Thyroid gland (tissue), 4 donors: ENCODE results near the gene TELO2. TPM values are rescaled to one million over a fixed set of nuclear protein-coding genes. Genes with fewer than 3 reads are reported as not detected.
A peak's percentile ranks its signal among the peaks of the same experiment; 100 is the strongest.

Source experiments
- DNase-seq, 2 donors: peaks; one replicate each; pipeline ENCODE4 v3.0.0-alpha.2; 2019
- H3K27ac ChIP-seq, 3 donors: fragments of 200-600 bp; sonication (generic); 1 replicate in 2 of 3; 2 replicates in 1 of 3; pipeline ENCODE4 v1.5.1; 2016 to 2019; ENCODE audit warnings: mild to moderate bottlenecking in 1 of 3, moderate library complexity in 1 of 3
- H3K27me3 ChIP-seq: fragments of 200-600 bp; sonication (generic); one replicate; pipeline ENCODE4 v1.5.1; 2019
- H3K36me3 ChIP-seq, 2 donors: fragments of 200-600 bp; sonication (generic); one replicate each; pipeline ENCODE4 v1.5.1; 2016 to 2019
- H3K4me1 ChIP-seq, 2 donors: fragments of 200-600 bp; sonication (generic); one replicate each; pipeline ENCODE4 v1.5.1; 2017 to 2019
- H3K4me3 ChIP-seq, 3 donors: fragments of 200-600 bp; sonication (generic); replicated peaks in 1 of 3; 1 replicate in 2 of 3; 2 replicates in 1 of 3; pipeline ENCODE4 v1.5.1; 2016; ENCODE audit warnings: mild to moderate bottlenecking in 1 of 3
- H3K9me3 ChIP-seq: fragments of 200-600 bp; sonication (generic); one replicate; pipeline ENCODE4 v1.5.1; 2017
- CTCF ChIP-seq, 6 experiments: fragments of 200-600 bp in 3 of 6; fragments of 450-650 bp in 3 of 6; sonication (generic) in 3 of 6; IDR thresholded peaks; one replicate each; pipeline ENCODE4 v1.5.1; 2016 to 2019; ENCODE audit warnings: antibody characterized with exemption in 6 of 6, mild to moderate bottlenecking in 2 of 6, inconsistent platforms in 1 of 6, moderate library complexity in 1 of 6
- POLR2A ChIP-seq, 2 donors: fragments of 450-650 bp; IDR thresholded peaks; one replicate each; pipeline ENCODE4 v1.6.1; 2017; ENCODE audit warnings: antibody characterized with exemption in 2 of 2, mild to moderate bottlenecking in 2 of 2, moderate library complexity in 1 of 2
- WGBS, 2 donors: methylation state at CpG; one replicate each; pipeline ENCODE4 v1.1.5; 2017; 5-methylcytosine and 5-hydroxymethylcytosine counted together
- intact Hi-C: fragments of 100-400 bp; cut with DNase I; formaldehyde crosslinking; loops from one replicate; pipeline ENCODE4 v1.15.1; 2023
- total RNA-seq, 4 donors: library from RNA; depleted of rRNA; stranded (reverse); fragments of >200 nt; gene quantifications; one replicate each; pipeline ENCODE4 v1.2.3, GENCODE V29; 2016

TELO2 gene
- total RNA-seq, 4 donors from 2014 or later = 12.5 to 19.4 (median 12.8) TPM

GRCh38 chr16:1530883-1531637 is 37.9 kb downstream of the TELO2 start:
- Histone ChIP-seq H3K4me3 (no peak overlapping the region), H3K9me3 (no peaks in the 10 kb centered on the region), H3K4me1 (peaks cover 0 to 39% of the 10 kb centered on the region in 2 donors), H3K27me3 (no peaks in the 10 kb centered on the region), H3K27ac (peak overlapping the region; percentile 63 to 90 (median 77)), H3K36me3 (peaks cover 10 to 11% of the 10 kb centered on the region in 2 donors)
- peak in 1 of 2 donors; percentile 15 for DNase-seq
- whole genome bisulfite sequencing, 2 donors = 59 to 86% methylated on average over 27 to 29 of the region's 35 CpGs
- intact Hi-C loops = no loop called here
- TF ChIP-seq CTCF (IDR thresholded peaks at IDR 0.05) (no peak), POLR2A (IDR thresholded peaks at IDR 0.05) (no peak)

GRCh38 chr16:1531638-1531910 is 38.4 kb downstream of the TELO2 start:
- Histone ChIP-seq H3K27me3 (no peaks in the 10 kb centered on the region), H3K27ac (peak overlapping the region; percentile 63 to 90 (median 77)), H3K36me3 (peaks cover 14 to 16% of the 10 kb centered on the region in 2 donors), H3K4me3 (no peak overlapping the region), H3K4me1 (peaks cover 0 to 43% of the 10 kb centered on the region in 2 donors), H3K9me3 (no peaks in the 10 kb centered on the region)
- DNase-seq = no peak
- WGBS, 2 donors = 71 to 94% methylated on average over 9 to 12 of the region's 14 CpGs
- TF ChIP-seq CTCF (IDR thresholded peaks at IDR 0.05) (no peak), POLR2A (IDR thresholded peaks at IDR 0.05) (no peak)
- intact Hi-C loops = no loop called here

GRCh38 chr16:1532081-1532760 is 39.1 kb downstream of the TELO2 start:
- peaks cover 21 to 22% of the 10 kb centered on the region in 2 donors for H3K36me3 ChIP-seq
- peak overlapping the region in 1 of 3 donors; percentile 18 for H3K4me3 ChIP-seq
- no peaks in the 10 kb centered on the region for H3K27me3 ChIP-seq
- TF ChIP-seq POLR2A (IDR thresholded peaks at IDR 0.05) (no peak), CTCF (IDR thresholded peaks at IDR 0.05) (no peak)
- H3K27ac ChIP-seq = peak overlapping the region; percentile 77 to 90 (median 90)
- DNase-seq = peak; percentile 44 to 48
- intact Hi-C loops = no loop called here
- 65 to 70% methylated on average over 24 to 25 of the region's 28 CpGs for WGBS, 2 donors
- H3K4me1 ChIP-seq = peaks cover 0 to 38% of the 10 kb centered on the region in 2 donors
- no peaks in the 10 kb centered on the region for H3K9me3 ChIP-seq

- Histone ChIP-seq H3K4me3 (peak overlapping the region in 1 of 3 donors; percentile 18), H3K9me3 (no peaks in the 10 kb centered on the region), H3K27ac (peak overlapping the region; percentile 77 to 90 (median 90)), H3K27me3 (no peaks in the 10 kb centered on the region), H3K36me3 (peaks cover 24 to 25% of the 10 kb centered on the region in 2 donors), H3K4me1 (peaks cover 0 to 33% of the 10 kb centered on the region in 2 donors)
- TF ChIP-seq CTCF (IDR thresholded peaks at IDR 0.05) (no peak), POLR2A (IDR thresholded peaks at IDR 0.05) (no peak)
- WGBS, 2 donors = 51 to 88% methylated on average over 4 to 8 of the region's 10 CpGs
- DNase-seq = no peak
- intact Hi-C loops = no loop called here
Measured at GRCh38 chr16:1532771-1533170, 39.6 kb downstream of the TELO2 start.

- intact Hi-C loops = no loop called here
- Histone ChIP-seq H3K36me3 (peaks cover 26 to 28% of the 10 kb centered on the region in 2 donors), H3K27ac (peak within 1 kb of the TSS; percentile 77 to 90 (median 90)), H3K4me1 (peaks cover 0 to 33% of the 10 kb centered on the region in 2 donors), H3K27me3 (no peaks in the 10 kb centered on the region), H3K9me3 (no peaks in the 10 kb centered on the region), H3K4me3 (peak within 1 kb of the TSS; percentile 24 to 58 (median 35))
- peak; percentile 48 to 51 for DNase-seq
- WGBS, 2 donors = 49 to 81% methylated on average over 13 to 19 of the region's 27 CpGs
- TF ChIP-seq CTCF (IDR thresholded peaks at IDR 0.05) = no peak
- peak in 1 of 2 donors; percentile 44 for TF ChIP-seq POLR2A (IDR thresholded peaks at IDR 0.05)
Measured at GRCh38 chr16:1533443-1533951, 40.3 kb downstream of the TELO2 start, which contains the start of gene TMEM204. TSS of gene TMEM204 (plus strand) at chr16:1533666. CDS start at chr16:1534276, 610 bp downstream.
